A549 (cell line): ENCODE results near the gene UNCX. TPM values are rescaled to one million over a fixed set of nuclear protein-coding genes. Genes with fewer than 3 reads are reported as not detected.

ENCODE experiments used
- ATAC-seq, 2 experiments: fragments of 200-7000 bp in 1 of 2; fragments of >200 bp in 1 of 2; cut with Nextera tagmentation in 1 of 2; cut with Tn5 transposase in 1 of 2; 3 replicates each; pipeline versions ENCODE4 v1.8.0 to v1.9.1; 2018 to 2020; ENCODE audit warnings: mild to moderate bottlenecking in 1 of 2, moderate library complexity in 1 of 2
- CTCF ChIA-PET: fragments of 300-600 bp; sonication (Branson Sonifier 250); formaldehyde crosslinking; extraction: SDS; loops from one replicate; lab custom pipeline; 2021; ENCODE audit warnings: antibody characterized with exemption, inconsistent platforms; lab: Yijun Ruan, JAX
- POLR2A ChIA-PET: fragments of 350-600 bp; formaldehyde crosslinking; extraction: SDS; loops from one replicate; lab custom pipeline; 2021; ENCODE audit warnings: antibody characterized with exemption, inconsistent platforms; lab: Yijun Ruan, JAX
- DNase-seq, 2 experiments: peaks; one replicate each; pipeline versions ENCODE4 v3.0.0 to v3.0.0-alpha.2; 2011 to 2016; ENCODE audit warnings: low read depth in 1 of 2, low spot score in 1 of 2
- FAIRE-seq: peaks from 2 replicates; lab custom pipeline; 2011; peaks lifted over from hg19 to GRCh38; lab: Jason Lieb, UNC
- H3K27ac ChIP-seq, 2 experiments: fragments of >200 bp; sonication (Bioruptor Twin); formaldehyde crosslinking; 3 replicates each; pipeline ENCODE4 v1.5.1; 2016 to 2017
- H3K4me1 ChIP-seq: fragments of >200 bp; sonication (Bioruptor Twin); formaldehyde crosslinking; 3 replicates; pipeline ENCODE4 v1.6.1; 2016
- H3K4me2 ChIP-seq: fragments of >200 bp; sonication (Bioruptor Twin); formaldehyde crosslinking; 3 replicates; pipeline ENCODE4 v1.6.1; 2016
- H3K4me3 ChIP-seq: fragments of >200 bp; sonication (Bioruptor Twin); formaldehyde crosslinking; 3 replicates; pipeline ENCODE4 v1.5.1; 2016
- H3K9me3 ChIP-seq: fragments of >200 bp; sonication (Bioruptor Twin); formaldehyde crosslinking; 3 replicates; pipeline ENCODE4 v1.6.1; 2016
- CHD4 ChIP-seq: fragments of 200-600 bp; sonication (generic); IDR thresholded peaks from 2 replicates; pipeline ENCODE4 v1.6.1; 2016; ENCODE audit warnings: antibody characterized with exemption, mild to moderate bottlenecking, borderline replicate concordance
- EP300 ChIP-seq, 2 experiments: fragments of >200 bp; sonication (Bioruptor Twin); formaldehyde crosslinking; IDR thresholded peaks; 2 replicates in 1 of 2; 3 replicates in 1 of 2; pipeline ENCODE4 v1.6.1; 2016 to 2017
- GATA3 ChIP-seq: IDR thresholded peaks from 2 replicates; pipeline ENCODE4 v1.6.1; 2012; ENCODE audit warnings: borderline replicate concordance
- HEYL ChIP-seq: fragments of 250-450 bp; sonication (Bioruptor Pico); IDR thresholded peaks from 2 replicates; pipeline ENCODE4 v1.8.0; 2021; ENCODE audit warnings: mild to moderate bottlenecking, moderate library complexity
- HOXB13 ChIP-seq: fragments of 250-450 bp; sonication (Bioruptor Pico); IDR thresholded peaks from 2 replicates; pipeline ENCODE4 v1.5.0; 2020; ENCODE audit warnings: low read depth, mild to moderate bottlenecking, moderate library complexity
- HOXB5 ChIP-seq: fragments of 250-450 bp; sonication (Bioruptor Pico); IDR thresholded peaks from 2 replicates; pipeline ENCODE4 v1.5.0; 2020; ENCODE audit warnings: mild to moderate bottlenecking, moderate library complexity
- NR3C1 ChIP-seq: fragments of >200 bp; sonication (Bioruptor Twin); formaldehyde crosslinking; IDR thresholded peaks from 3 replicates; pipeline ENCODE4 v1.6.1; 2017
- PHF8 ChIP-seq: fragments of 200-600 bp; sonication (generic); IDR thresholded peaks from 2 replicates; pipeline ENCODE4 v1.6.1; 2016; ENCODE audit warnings: low read depth, mild to moderate bottlenecking, antibody characterized with exemption, moderate library complexity, borderline replicate concordance
- POLR2AphosphoS2 ChIP-seq: conservative IDR thresholded peaks from 2 replicates; pipeline ENCODE4 v1.6.1; 2012; ENCODE audit warnings: low read length, improper control_type of control experiment, inconsistent platforms
- RCOR1 ChIP-seq: fragments of 150-350 bp; IDR thresholded peaks from 2 replicates; pipeline ENCODE4 v1.6.1; 2014; ENCODE audit warnings: antibody characterized with exemption, low read length, low read depth
- SMC3 ChIP-seq: fragments of >200 bp; sonication (Bioruptor Twin); formaldehyde crosslinking; IDR thresholded peaks from 3 replicates; pipeline ENCODE4 v1.6.1; 2018; ENCODE audit warnings: inconsistent platforms
- TP53 ChIP-seq: fragments of 250-450 bp; sonication (Bioruptor Pico); IDR thresholded peaks from 2 replicates; pipeline ENCODE4 v1.5.0; 2021; ENCODE audit warnings: mild to moderate bottlenecking, moderate library complexity
- ZFP36 ChIP-seq: fragments of 450-650 bp; IDR thresholded peaks from 2 replicates; pipeline ENCODE4 v1.6.1; 2014; ENCODE audit warnings: borderline replicate concordance; ENCODE audit not compliant: partially characterized antibody
- ZNF302 ChIP-seq: fragments of 250-450 bp; sonication (Bioruptor Pico); IDR thresholded peaks from 2 replicates; pipeline ENCODE4 v1.9.0; 2021; ENCODE audit warnings: inconsistent platforms, mild to moderate bottlenecking, moderate library complexity
- ZSCAN20 ChIP-seq: fragments of 250-450 bp; sonication (Bioruptor Pico); IDR thresholded peaks from 2 replicates; pipeline ENCODE4 v1.8.0; 2022; ENCODE audit warnings: mild to moderate bottlenecking, moderate library complexity
- WGBS: methylation state at CpG from one replicate; pipeline ENCODE4 v1.1.6; 2017; ENCODE audit errors: missing lambda C conversion rate; 5-methylcytosine and 5-hydroxymethylcytosine counted together
- polyA plus RNA-seq, 4 experiments: library from polyadenylated mRNA; depleted of rRNA in 3 of 4; stranded (reverse); fragments of >200 nt; fragmentation: RNase III in 1 of 4; extraction: RNeasy Plus Mini Kit Qiagen cat#74134 plus additional on column Dnase treatment in 1 of 4; gene quantifications; 2 replicates in 3 of 4; 3 replicates in 1 of 4; pipeline ENCODE4 v1.2.3, GENCODE V29; 2011 to 2017
- TF ChIP-seq, protein P1 (sequence below): fragments of 150-350 bp; IDR thresholded peaks from 2 replicates; pipeline ENCODE4 v1.6.1; 2014; ENCODE audit warnings: low read depth, mild to moderate bottlenecking, low read length
- TF ChIP-seq, protein P2 (sequence below): IDR thresholded peaks from 2 replicates; pipeline ENCODE4 v1.6.1; 2012
- TF ChIP-seq, protein P3 (sequence below): fragments of >200 bp; sonication (Bioruptor Twin); formaldehyde crosslinking; IDR thresholded peaks from 3 replicates; pipeline ENCODE4 v1.5.1; 2016
- TF ChIP-seq, protein P4 (sequence below): IDR thresholded peaks from 2 replicates; pipeline ENCODE4 v1.6.1; 2012; ENCODE audit warnings: low read depth, borderline replicate concordance
- TF ChIP-seq, protein P5 (sequence below): fragments of 250-450 bp; sonication (Bioruptor Pico); IDR thresholded peaks from 2 replicates; pipeline ENCODE4 v1.5.0; 2020; ENCODE audit warnings: low read depth, mild to moderate bottlenecking, moderate library complexity
- TF ChIP-seq, protein P6 (sequence below): IDR thresholded peaks from 2 replicates; pipeline ENCODE4 v1.6.1; 2012

Gene UNCX
- polyA plus RNA-seq, 2 of the 4 experiments (the other 2 are of a cell fraction): not detected

DNA sequence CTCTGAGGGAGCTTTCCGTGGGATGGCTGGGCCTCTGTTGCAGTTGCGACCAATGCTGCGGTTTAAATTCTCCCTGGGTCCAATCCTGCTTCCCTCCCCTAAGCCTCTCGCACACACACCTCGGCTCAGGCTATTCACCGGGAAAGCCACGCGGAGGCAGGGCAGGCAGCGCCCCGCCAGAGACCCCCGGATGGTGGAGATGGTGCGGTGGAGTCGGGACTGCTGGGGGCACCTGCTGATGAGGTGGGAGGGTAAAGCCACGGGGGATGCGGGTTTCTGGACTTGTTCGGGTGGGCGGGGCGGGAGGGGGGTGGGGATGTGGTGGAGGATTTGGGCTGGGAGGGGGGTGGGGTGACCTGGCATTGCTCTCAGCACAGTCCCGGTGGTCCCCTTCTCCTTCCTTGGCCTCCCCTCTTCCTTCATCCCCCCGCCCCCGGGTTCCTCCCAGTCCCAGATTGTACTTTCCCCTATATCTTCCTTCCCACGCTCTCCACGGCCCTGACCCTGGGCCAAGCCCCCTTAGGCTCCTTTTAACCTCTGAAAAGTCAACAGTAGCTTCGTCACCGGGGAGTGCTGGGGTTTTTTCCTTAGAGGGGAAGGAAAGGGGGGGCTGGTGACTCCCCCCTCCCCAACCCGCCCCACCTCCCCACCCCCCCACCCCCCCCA, 16.4 kb downstream of the UNCX start:
- no peak overlapping the region for H3K27ac ChIP-seq
- H3K4me1 ChIP-seq: peaks cover 12% of the 10 kb centered on the region; the same call in 1 of the 3 replicates
- DNase-seq: no peak
- POLR2A ChIA-PET: no interaction called here
- CTCF ChIA-PET: interaction anchor here (1.3 to 2.3 kb wide), 2 partner anchors 23 to 55 kb away, joined by 4 to 10 read pairs; no protein-coding TSS in a partner anchor
- H3K9me3 ChIP-seq: no peaks in the 10 kb centered on the region
- TF ChIP-seq, protein P1, sequence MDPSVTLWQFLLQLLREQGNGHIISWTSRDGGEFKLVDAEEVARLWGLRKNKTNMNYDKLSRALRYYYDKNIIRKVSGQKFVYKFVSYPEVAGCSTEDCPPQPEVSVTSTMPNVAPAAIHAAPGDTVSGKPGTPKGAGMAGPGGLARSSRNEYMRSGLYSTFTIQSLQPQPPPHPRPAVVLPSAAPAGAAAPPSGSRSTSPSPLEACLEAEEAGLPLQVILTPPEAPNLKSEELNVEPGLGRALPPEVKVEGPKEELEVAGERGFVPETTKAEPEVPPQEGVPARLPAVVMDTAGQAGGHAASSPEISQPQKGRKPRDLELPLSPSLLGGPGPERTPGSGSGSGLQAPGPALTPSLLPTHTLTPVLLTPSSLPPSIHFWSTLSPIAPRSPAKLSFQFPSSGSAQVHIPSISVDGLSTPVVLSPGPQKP: no peak
- TF ChIP-seq, protein P2, sequence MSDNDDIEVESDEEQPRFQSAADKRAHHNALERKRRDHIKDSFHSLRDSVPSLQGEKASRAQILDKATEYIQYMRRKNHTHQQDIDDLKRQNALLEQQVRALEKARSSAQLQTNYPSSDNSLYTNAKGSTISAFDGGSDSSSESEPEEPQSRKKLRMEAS: no peak
- TF ChIP-seq RCOR1 (no peak), ZNF302 (no peak), GATA3 (no peak), ZSCAN20 (no peak), HOXB13 (CRISPR knock-in tag) (no peak), CHD4 (no peak), TP53 (CRISPR knock-in tag) (no peak), ZFP36 (no peak), HOXB5 (CRISPR knock-in tag) (no peak), SMC3 (no peak), NR3C1 (no peak), PHF8 (no peak), HEYL (CRISPR knock-in tag) (no peak)
- TF ChIP-seq, protein P3, sequence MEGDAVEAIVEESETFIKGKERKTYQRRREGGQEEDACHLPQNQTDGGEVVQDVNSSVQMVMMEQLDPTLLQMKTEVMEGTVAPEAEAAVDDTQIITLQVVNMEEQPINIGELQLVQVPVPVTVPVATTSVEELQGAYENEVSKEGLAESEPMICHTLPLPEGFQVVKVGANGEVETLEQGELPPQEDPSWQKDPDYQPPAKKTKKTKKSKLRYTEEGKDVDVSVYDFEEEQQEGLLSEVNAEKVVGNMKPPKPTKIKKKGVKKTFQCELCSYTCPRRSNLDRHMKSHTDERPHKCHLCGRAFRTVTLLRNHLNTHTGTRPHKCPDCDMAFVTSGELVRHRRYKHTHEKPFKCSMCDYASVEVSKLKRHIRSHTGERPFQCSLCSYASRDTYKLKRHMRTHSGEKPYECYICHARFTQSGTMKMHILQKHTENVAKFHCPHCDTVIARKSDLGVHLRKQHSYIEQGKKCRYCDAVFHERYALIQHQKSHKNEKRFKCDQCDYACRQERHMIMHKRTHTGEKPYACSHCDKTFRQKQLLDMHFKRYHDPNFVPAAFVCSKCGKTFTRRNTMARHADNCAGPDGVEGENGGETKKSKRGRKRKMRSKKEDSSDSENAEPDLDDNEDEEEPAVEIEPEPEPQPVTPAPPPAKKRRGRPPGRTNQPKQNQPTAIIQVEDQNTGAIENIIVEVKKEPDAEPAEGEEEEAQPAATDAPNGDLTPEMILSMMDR: no peak
- TF ChIP-seq, protein P4, sequence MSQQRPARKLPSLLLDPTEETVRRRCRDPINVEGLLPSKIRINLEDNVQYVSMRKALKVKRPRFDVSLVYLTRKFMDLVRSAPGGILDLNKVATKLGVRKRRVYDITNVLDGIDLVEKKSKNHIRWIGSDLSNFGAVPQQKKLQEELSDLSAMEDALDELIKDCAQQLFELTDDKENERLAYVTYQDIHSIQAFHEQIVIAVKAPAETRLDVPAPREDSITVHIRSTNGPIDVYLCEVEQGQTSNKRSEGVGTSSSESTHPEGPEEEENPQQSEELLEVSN: no peak
- TF ChIP-seq, protein P5, sequence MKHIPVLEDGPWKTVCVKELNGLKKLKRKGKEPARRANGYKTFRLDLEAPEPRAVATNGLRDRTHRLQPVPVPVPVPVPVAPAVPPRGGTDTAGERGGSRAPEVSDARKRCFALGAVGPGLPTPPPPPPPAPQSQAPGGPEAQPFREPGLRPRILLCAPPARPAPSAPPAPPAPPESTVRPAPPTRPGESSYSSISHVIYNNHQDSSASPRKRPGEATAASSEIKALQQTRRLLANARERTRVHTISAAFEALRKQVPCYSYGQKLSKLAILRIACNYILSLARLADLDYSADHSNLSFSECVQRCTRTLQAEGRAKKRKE (CRISPR knock-in tag): no peak
- TF ChIP-seq, protein P6, sequence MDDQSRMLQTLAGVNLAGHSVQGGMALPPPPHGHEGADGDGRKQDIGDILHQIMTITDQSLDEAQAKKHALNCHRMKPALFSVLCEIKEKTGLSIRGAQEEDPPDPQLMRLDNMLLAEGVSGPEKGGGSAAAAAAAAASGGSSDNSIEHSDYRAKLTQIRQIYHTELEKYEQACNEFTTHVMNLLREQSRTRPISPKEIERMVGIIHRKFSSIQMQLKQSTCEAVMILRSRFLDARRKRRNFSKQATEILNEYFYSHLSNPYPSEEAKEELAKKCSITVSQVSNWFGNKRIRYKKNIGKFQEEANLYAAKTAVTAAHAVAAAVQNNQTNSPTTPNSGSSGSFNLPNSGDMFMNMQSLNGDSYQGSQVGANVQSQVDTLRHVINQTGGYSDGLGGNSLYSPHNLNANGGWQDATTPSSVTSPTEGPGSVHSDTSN: no peak
- H3K4me2 ChIP-seq: no peak overlapping the region
- no peak overlapping the region for H3K4me3 ChIP-seq
- no peak for FAIRE-seq
- no peak for ATAC-seq
- 47% methylated on average over 18 of the region's 26 CpGs for WGBS

DNA sequence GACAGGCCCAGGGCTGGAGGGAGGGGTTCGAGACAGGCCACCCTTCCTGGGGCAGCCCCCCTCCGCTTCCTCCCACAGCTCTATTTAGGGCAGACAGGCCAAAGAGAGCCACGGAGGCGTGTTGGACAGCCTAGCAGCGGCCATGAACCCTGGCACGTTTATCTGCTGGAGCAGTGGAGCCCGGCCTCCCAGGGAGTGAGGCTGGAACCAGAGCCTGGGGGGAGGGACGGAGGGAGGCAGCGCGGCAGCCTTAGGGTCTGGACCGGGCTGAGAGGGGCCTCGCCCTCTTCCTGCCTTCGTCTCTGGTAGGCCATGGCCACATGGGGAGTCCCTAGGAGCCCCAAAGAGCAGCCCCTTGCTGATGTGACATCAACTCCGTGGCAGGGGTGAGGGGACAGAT, 17.1 kb downstream of the UNCX start:
- Histone ChIP-seq H3K9me3 (no peaks in the 10 kb centered on the region), H3K4me3 (no peak overlapping the region), H3K27ac (no peak overlapping the region), H3K4me1 (peaks cover 12% of the 10 kb centered on the region; the same call in 1 of the 3 replicates), H3K4me2 (no peak overlapping the region)
- ATAC-seq (peak in 1 of 2 experiments; percentile 22; a peak in 2 of 6 replicates), FAIRE-seq (no peak), DNase-seq (no peak)
- POLR2A ChIA-PET: no interaction called here
- no peak for TF ChIP-seq EP300 (IDR thresholded peaks at IDR 0.05)
- TF ChIP-seq POLR2AphosphoS2: no peak
- 44% methylated on average over 14 of the region's 14 CpGs for WGBS
- CTCF ChIA-PET: interaction anchor here (1.3 to 2.7 kb wide), 2 partner anchors 24 to 56 kb away, joined by 4 to 18 read pairs; no protein-coding TSS in a partner anchor
